ENCODE measurements around the gene SPPL2B. TPM values are rescaled to one million over a fixed set of nuclear protein-coding genes. Genes with fewer than 3 reads are reported as not detected.
"Not testable (repeated sequence)": the region's sequence is repeated elsewhere in the genome, so short reads cannot be mapped to it uniquely, and the experiment has no call there.

Gene SPPL2B
- total RNA-seq, 2 donors from 2014 or later, result 54.0 to 87.1 TPM

GRCh38 chr19:2392366-2392765 lies 63.9 kb downstream of the SPPL2B start:
- Histone ChIP-seq H3K4me3 (no peak overlapping the region), H3K27me3 (replicated peaks; ENCODE audit: insufficient read depth) (no peaks in the 10 kb centered on the region), H3K27ac (no peak overlapping the region), H3K9me3 (no peaks in the 10 kb centered on the region), H3K4me1 (replicated peaks) (no peaks in the 10 kb centered on the region), H3K36me3 (no peaks in the 10 kb centered on the region)
- intact Hi-C loops (cut with DNase I), result loop anchor here (5.0 kb wide), 2 partner anchors 155 to 230 kb away; partner anchors contain the start of genes DOT1L, PLEKHJ1 and SF3A2
- no peak for DNase-seq (ENCODE audit: low spot score)
- 54% methylated on average over 7 of the region's 7 CpGs for WGBS
- no peak for TF ChIP-seq POLR2A (IDR thresholded peaks at IDR 0.05)
- no peak for TF ChIP-seq CTCF (IDR thresholded peaks at IDR 0.05)
- no peak for TF ChIP-seq POLR2AphosphoS5 (IDR thresholded peaks at IDR 0.05)

- WGBS, result 77% methylated on average over 8 of the region's 8 CpGs
- H3K27ac ChIP-seq; H3K27me3 ChIP-seq (replicated peaks; ENCODE audit: insufficient read depth); H3K4me1 ChIP-seq (replicated peaks); H3K36me3 ChIP-seq; DNase-seq (ENCODE audit: low spot score); H3K9me3 ChIP-seq; H3K4me3 ChIP-seq: not testable (repeated sequence)
- intact Hi-C loops (cut with DNase I), result loop anchor here (5.0 kb wide), 2 partner anchors 156 to 231 kb away; partner anchors contain the start of genes DOT1L, PLEKHJ1 and SF3A2
These were observed 64.4 kb downstream of the SPPL2B start for GRCh38 chr19:2392899-2393298.

- Histone ChIP-seq H3K9me3 (no peaks in the 10 kb centered on the region), H3K27ac (no peak overlapping the region), H3K4me3 (no peak overlapping the region), H3K4me1 (replicated peaks) (no peaks in the 10 kb centered on the region), H3K27me3 (replicated peaks; ENCODE audit: insufficient read depth) (no peaks in the 10 kb centered on the region), H3K36me3 (no peaks in the 10 kb centered on the region)
- no peak for TF ChIP-seq CTCF (IDR thresholded peaks at IDR 0.05)
- no peak for TF ChIP-seq POLR2AphosphoS5 (IDR thresholded peaks at IDR 0.05)
- no peak for TF ChIP-seq POLR2A (IDR thresholded peaks at IDR 0.05)
- DNase-seq (ENCODE audit: low spot score), result no peak
- intact Hi-C loops (cut with DNase I), result loop anchor here (5.0 kb wide), 2 partner anchors 157 to 232 kb away; partner anchors contain the start of genes DOT1L, PLEKHJ1 and SF3A2
- WGBS, result 72% methylated on average over 8 of the region's 8 CpGs
These were observed 65.6 kb downstream of the SPPL2B start for GRCh38 chr19:2394054-2394441.

GRCh38 chr19:2394442-2395292 lies 66.2 kb downstream of the SPPL2B start:
- Histone ChIP-seq H3K27ac (no peak overlapping the region), H3K27me3 (replicated peaks; ENCODE audit: insufficient read depth) (no peaks in the 10 kb centered on the region), H3K36me3 (no peaks in the 10 kb centered on the region), H3K9me3 (no peaks in the 10 kb centered on the region), H3K4me1 (replicated peaks) (no peaks in the 10 kb centered on the region), H3K4me3 (no peak overlapping the region)
- intact Hi-C loops (cut with DNase I), result loop anchor here (5.0 kb wide), 2 partner anchors 157 to 232 kb away; partner anchors contain the start of genes DOT1L, PLEKHJ1 and SF3A2
- 73% methylated on average over 27 of the region's 27 CpGs for WGBS
- TF ChIP-seq POLR2A (IDR thresholded peaks at IDR 0.05) (no peak), CTCF (IDR thresholded peaks at IDR 0.05) (no peak), POLR2AphosphoS5 (IDR thresholded peaks at IDR 0.05) (no peak)
- no peak for DNase-seq (ENCODE audit: low spot score)

GRCh38 chr19:2395293-2395829 lies 66.9 kb downstream of the SPPL2B start:
- DNase-seq (ENCODE audit: low spot score); H3K27ac ChIP-seq; H3K36me3 ChIP-seq; H3K27me3 ChIP-seq (replicated peaks; ENCODE audit: insufficient read depth); H3K4me1 ChIP-seq (replicated peaks); intact Hi-C loops (cut with DNase I); H3K4me3 ChIP-seq; H3K9me3 ChIP-seq: not testable (repeated sequence)
- 86% methylated on average over 18 of the region's 18 CpGs for WGBS

GRCh38 chr19:2397173-2397572 lies 68.7 kb downstream of the SPPL2B start:
- 96% methylated on average over 7 of the region's 7 CpGs for WGBS
- H3K27me3 ChIP-seq (replicated peaks; ENCODE audit: insufficient read depth); H3K36me3 ChIP-seq; H3K4me3 ChIP-seq; H3K27ac ChIP-seq; H3K9me3 ChIP-seq; DNase-seq (ENCODE audit: low spot score); intact Hi-C loops (cut with DNase I); H3K4me1 ChIP-seq (replicated peaks): not testable (repeated sequence)
